Esophagus squamous epithelium (tissue), 5 donors: ENCODE results near the gene PEA15. TPM values are rescaled to one million over a fixed set of nuclear protein-coding genes. Genes with fewer than 3 reads are reported as not detected.

Experiments used
- DNase-seq: peaks from one replicate; lab custom pipeline; 2025; lab: John Stamatoyannopoulos, UW
- H3K27ac ChIP-seq, 4 donors: fragments of 200-600 bp; sonication (generic); one replicate each; pipeline ENCODE4 v1.5.1; 2016 to 2019; ENCODE audit warnings: mild to moderate bottlenecking in 1 of 4
- H3K27me3 ChIP-seq, 4 donors: fragments of 200-600 bp; sonication (generic); 1 replicate in 3 of 4; 2 replicates in 1 of 4; pipeline versions ENCODE4 v1.5.1 to v1.6.0; 2017 to 2021; ENCODE audit warnings: antibody characterized with exemption in 1 of 4
- H3K36me3 ChIP-seq, 3 donors: fragments of 200-600 bp; sonication (generic); one replicate each; pipeline ENCODE4 v1.5.1; 2016 to 2019
- H3K4me1 ChIP-seq, 3 donors: fragments of 200-600 bp; sonication (generic); one replicate each; pipeline ENCODE4 v1.5.1; 2017 to 2019
- H3K4me3 ChIP-seq, 4 donors: fragments of 200-600 bp; sonication (generic); 1 replicate in 3 of 4; 2 replicates in 1 of 4; pipeline ENCODE4 v1.5.1; 2016 to 2019; ENCODE audit warnings: mild to moderate bottlenecking in 2 of 4, moderate library complexity in 1 of 4
- H3K9me3 ChIP-seq, 3 donors: fragments of 200-600 bp; sonication (generic); one replicate each; pipeline ENCODE4 v1.5.1; 2016 to 2019
- CTCF ChIP-seq, 6 experiments: fragments of 450-650 bp in 4 of 6; fragments of 200-600 bp in 2 of 6; sonication (generic) in 2 of 6; IDR thresholded peaks; one replicate each; pipeline ENCODE4 v1.5.1; 2016 to 2019; ENCODE audit warnings: antibody characterized with exemption in 6 of 6, mild to moderate bottlenecking in 4 of 6, moderate library complexity in 4 of 6
- POLR2A ChIP-seq, 4 donors: fragments of 450-650 bp; IDR thresholded peaks; one replicate each; pipeline ENCODE4 v1.6.1; 2017; ENCODE audit warnings: antibody characterized with exemption in 4 of 4, mild to moderate bottlenecking in 4 of 4, moderate library complexity in 3 of 4
- WGBS, 2 donors: methylation state at CpG; one replicate each; pipeline ENCODE4 v1.1.5; 2018; 5-methylcytosine and 5-hydroxymethylcytosine counted together
- intact Hi-C: fragments of 100-400 bp; cut with DNase I; formaldehyde crosslinking; loops from one replicate; pipeline ENCODE4 v1.15.0; 2022
- total RNA-seq, 4 donors: library from RNA; depleted of rRNA; stranded (reverse); fragments of >200 nt; gene quantifications; one replicate each; pipeline ENCODE4 v1.1.0, GENCODE V29; 2016
- donor health status: DM: yes; HTN: yes; CAD: no.

Gene PEA15
- total RNA-seq, 4 donors from 2014 or later = 39.1 to 86.0 (median 69.8) TPM

GRCh38 chr1:160239582-160240299 lies 34.6 kb downstream of the PEA15 start:
- Histone ChIP-seq H3K4me1 (no peaks in the 10 kb centered on the region), H3K9me3 (no peaks in the 10 kb centered on the region), H3K36me3 (peaks cover 20 to 93% (median 30%) of the 10 kb centered on the region in 3 donors), H3K27ac (no peak overlapping the region), H3K4me3 (no peak overlapping the region), H3K27me3 (no peaks in the 10 kb centered on the region)
- WGBS, 2 donors = 93% methylated on average over 20 of the region's 24 CpGs
- no peak for DNase-seq
- TF ChIP-seq CTCF (IDR thresholded peaks at IDR 0.05) = no peak
- no peak for TF ChIP-seq POLR2A (IDR thresholded peaks at IDR 0.05)
- intact Hi-C loops = no loop called here

- peaks cover 9 to 52% (median 12%) of the 10 kb centered on the region in 3 donors for H3K36me3 ChIP-seq
- H3K4me3 ChIP-seq = no peak overlapping the region
- intact Hi-C loops = no loop called here
- no peaks in the 10 kb centered on the region for H3K4me1 ChIP-seq
- H3K27ac ChIP-seq = no peak overlapping the region
- DNase-seq = no peak
- H3K27me3 ChIP-seq = no peaks in the 10 kb centered on the region
- H3K9me3 ChIP-seq = no peaks in the 10 kb centered on the region
- TF ChIP-seq POLR2A (IDR thresholded peaks at IDR 0.05) = no peak
- TF ChIP-seq CTCF (IDR thresholded peaks at IDR 0.05) = no peak
Measured at GRCh38 chr1:160243767-160244166, 38.6 kb downstream of the PEA15 start.

- TF ChIP-seq CTCF (IDR thresholded peaks at IDR 0.05) (no peak), POLR2A (IDR thresholded peaks at IDR 0.05) (no peak)
- H3K27ac ChIP-seq = no peak overlapping the region
- no peaks in the 10 kb centered on the region for H3K9me3 ChIP-seq
- intact Hi-C loops = no loop called here
- peaks cover 8 to 48% (median 9%) of the 10 kb centered on the region in 3 donors for H3K36me3 ChIP-seq
- 90 to 100% methylated on average over 1 of the region's 1 CpG for WGBS, 2 donors
- no peaks in the 10 kb centered on the region for H3K4me1 ChIP-seq
- H3K27me3 ChIP-seq = no peaks in the 10 kb centered on the region
- no peak for DNase-seq
- no peak overlapping the region for H3K4me3 ChIP-seq
Measured at GRCh38 chr1:160244209-160244608, 39.0 kb downstream of the PEA15 start.

- Histone ChIP-seq H3K27me3 (no peaks in the 10 kb centered on the region), H3K4me3 (no peak overlapping the region), H3K27ac (no peak overlapping the region), H3K36me3 (peaks cover 0 to 46% (median 0%) of the 10 kb centered on the region in 3 donors), H3K4me1 (no peaks in the 10 kb centered on the region), H3K9me3 (no peaks in the 10 kb centered on the region)
- intact Hi-C loops = no loop called here
- 91 to 100% methylated on average over 1 of the region's 1 CpG for WGBS, 2 donors
- TF ChIP-seq CTCF (IDR thresholded peaks at IDR 0.05) (no peak), POLR2A (IDR thresholded peaks at IDR 0.05) (no peak)
- DNase-seq = no peak
Measured at GRCh38 chr1:160245434-160245833, 40.2 kb downstream of the PEA15 start.

GRCh38 chr1:160247053-160247452 lies 41.9 kb downstream of the PEA15 start:
- Histone ChIP-seq H3K4me1 (peaks cover 0 to 8% (median 0%) of the 10 kb centered on the region in 3 donors), H3K36me3 (peaks cover 0 to 32% (median 0%) of the 10 kb centered on the region in 3 donors), H3K27ac (no peak overlapping the region), H3K27me3 (no peaks in the 10 kb centered on the region), H3K9me3 (no peaks in the 10 kb centered on the region), H3K4me3 (no peak overlapping the region)
- TF ChIP-seq CTCF (IDR thresholded peaks at IDR 0.05) = no peak
- TF ChIP-seq POLR2A (IDR thresholded peaks at IDR 0.05) = no peak
- DNase-seq = no peak
- WGBS, 2 donors = 92 to 95% methylated on average over 1 of the region's 1 CpG
- intact Hi-C loops = no loop called here
